NCI-H2227 (cell line): Measurements from ENCODE around the gene SLX4.

Source experiments
- DNase-seq: peaks from one replicate; lab custom pipeline; 2025; ENCODE audit not compliant: unreplicated experiment; lab: John Stamatoyannopoulos, UW

The SLX4 gene

GRCh38 chr16:3582276-3583165 lies 28.9 kb downstream of the SLX4 start:
- DNase-seq, result no peak

- DNase-seq, result no peak
Observed at GRCh38 chr16:3581392-3581791, 30.0 kb downstream of the SLX4 start.

GRCh38 chr16:3580686-3581085 lies 30.7 kb downstream of the SLX4 start:
- no peak for DNase-seq

- DNase-seq, result no peak
Observed at GRCh38 chr16:3580251-3580651, 31.2 kb downstream of the SLX4 start.

GRCh38 chr16:3579776-3580175 lies 31.6 kb downstream of the SLX4 start:
- DNase-seq, result no peak

- DNase-seq, result no peak
Observed at GRCh38 chr16:3578610-3579551, 32.5 kb downstream of the SLX4 start.

GRCh38 chr16:3578121-3578520 lies 33.3 kb downstream of the SLX4 start:
- no peak for DNase-seq

- no peak for DNase-seq
Observed at GRCh38 chr16:3577302-3577752, 34.1 kb downstream of the SLX4 start, which contains the start of gene NLRC3. NLRC3 (minus strand) TSS chr16:3577403; CDS start chr16:3565036, 12,367 bp downstream.

- DNase-seq, result no peak
Observed at GRCh38 chr16:3576211-3576610, 35.2 kb downstream of the SLX4 start.

- no peak for DNase-seq
Observed at GRCh38 chr16:3575491-3575890, 35.9 kb downstream of the SLX4 start.

GRCh38 chr16:3574195-3574594 lies 37.2 kb downstream of the SLX4 start:
- DNase-seq, result no peak

GRCh38 chr16:3573146-3573815 lies 38.1 kb downstream of the SLX4 start:
- peak; percentile 66 for DNase-seq

GRCh38 chr16:3570420-3571062 lies 40.9 kb downstream of the SLX4 start:
- DNase-seq, result peak; percentile 25

- no peak for DNase-seq
Observed at GRCh38 chr16:3569851-3570250, 41.6 kb downstream of the SLX4 start.

- no peak for DNase-seq
Observed at GRCh38 chr16:3566990-3567389, 44.4 kb downstream of the SLX4 start.

GRCh38 chr16:3564889-3565141 lies 46.6 kb downstream of the SLX4 start:
- DNase-seq, result no peak

GRCh38 chr16:3564130-3564888 lies 47.1 kb downstream of the SLX4 start:
- no peak for DNase-seq

GRCh38 chr16:3562914-3563480 lies 48.4 kb downstream of the SLX4 start:
- no peak for DNase-seq

- DNase-seq, result no peak
Observed at GRCh38 chr16:3561626-3562025, 49.8 kb downstream of the SLX4 start.
